ENCODE measurements around the gene PEX5.

Gene PEX5

GRCh38 chr12:7189398-7190267 lies at the start of gene PEX5:
TSS of gene PEX5 (plus strand) at chr12:7189686. CDS start at chr12:7190378, 692 bp downstream.
- DNase-seq = peak; percentile 90

GRCh38 chr12:7141351-7142005 lies 48.0 kb upstream of the PEX5 start:
- no peak for DNase-seq

- peak; percentile 62 for DNase-seq
Observed at GRCh38 chr12:7142056-7142644, 47.3 kb upstream of the PEX5 start.

GRCh38 chr12:7142809-7143465 lies 46.5 kb upstream of the PEX5 start:
- DNase-seq = no peak

GRCh38 chr12:7143564-7143963 lies 45.9 kb upstream of the PEX5 start:
- no peak for DNase-seq

GRCh38 chr12:7144414-7145120 lies 44.9 kb upstream of the PEX5 start:
- DNase-seq = peak; percentile 51

- DNase-seq = no peak
Observed at GRCh38 chr12:7145671-7146070, 43.8 kb upstream of the PEX5 start.

GRCh38 chr12:7146228-7146627 lies 43.3 kb upstream of the PEX5 start:
- no peak for DNase-seq

- DNase-seq = no peak
Observed at GRCh38 chr12:7146906-7147305, 42.6 kb upstream of the PEX5 start.

GRCh38 chr12:7150356-7150755 lies 39.1 kb upstream of the PEX5 start:
- no peak for DNase-seq

- no peak for DNase-seq
Observed at GRCh38 chr12:7150841-7151240, 38.6 kb upstream of the PEX5 start.

- DNase-seq = no peak
Observed at GRCh38 chr12:7151532-7151931, 38.0 kb upstream of the PEX5 start.

- no peak for DNase-seq
Observed at GRCh38 chr12:7152818-7153217, 36.7 kb upstream of the PEX5 start.

- DNase-seq = no peak
Observed at GRCh38 chr12:7154042-7154441, 35.4 kb upstream of the PEX5 start.

GRCh38 chr12:7154901-7155470 lies 34.5 kb upstream of the PEX5 start:
- no peak for DNase-seq

GRCh38 chr12:7155471-7156034 lies 33.9 kb upstream of the PEX5 start:
- DNase-seq = no peak

GRCh38 chr12:7156259-7157197 lies 33.0 kb upstream of the PEX5 start:
- no peak for DNase-seq

GRCh38 chr12:7157391-7157790 lies 32.1 kb upstream of the PEX5 start:
- no peak for DNase-seq

GRCh38 chr12:7158781-7159609 lies 30.5 kb upstream of the PEX5 start:
- no peak for DNase-seq

- no peak for DNase-seq
Observed at GRCh38 chr12:7160183-7160582, 29.3 kb upstream of the PEX5 start.
